ENCODE measurements around the gene NDUFV1.
"Not testable (repeated sequence)": the region's sequence is repeated elsewhere in the genome, so short reads cannot be mapped to it uniquely, and the experiment has no call there.

The NDUFV1 gene

DNA sequence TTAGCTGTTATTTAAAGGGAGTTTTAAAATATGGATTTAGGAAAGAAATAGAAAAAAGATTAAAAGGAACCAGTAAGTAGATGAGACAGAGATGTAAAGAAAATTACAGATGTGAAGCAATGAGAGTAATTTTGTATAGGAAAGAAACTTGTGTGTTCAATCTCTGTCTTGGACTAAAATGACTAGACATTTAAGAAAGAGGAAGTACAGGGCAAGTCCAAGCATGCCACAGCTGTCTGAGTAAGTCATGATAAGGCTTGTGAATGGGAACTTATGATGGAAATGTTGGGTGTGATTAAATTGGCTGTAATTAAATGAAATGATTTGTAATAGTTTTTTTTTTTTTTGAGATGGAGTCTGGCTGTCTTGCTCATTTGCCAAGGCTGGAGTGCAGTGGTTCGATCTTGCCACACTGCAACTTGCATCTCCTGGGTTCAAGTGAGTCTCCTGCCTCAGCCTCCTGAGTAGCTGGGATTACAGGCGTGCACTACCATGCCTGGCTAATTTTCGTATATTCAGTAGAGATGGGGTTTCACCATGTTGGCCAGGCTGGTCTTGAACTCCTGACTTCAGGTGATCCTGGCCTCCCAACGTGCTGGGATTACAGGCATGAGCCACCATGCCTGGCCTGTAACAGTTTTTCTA is 49.7 kb downstream of the NDUFV1 start:
- no peaks in the 10 kb centered on the region for H3K27me3 ChIP-seq (ENCODE audit: control insufficient read depth, low read length)
- no peak overlapping the region for H3K27ac ChIP-seq (ENCODE audit: low read depth, low read length)
- H3K36me3 ChIP-seq (ENCODE audit: control insufficient read depth, low read length): peaks cover 24% of the 10 kb centered on the region
- H3K4me2 ChIP-seq (ENCODE audit: low read length): no peak overlapping the region
- TF ChIP-seq CTCF (IDR thresholded peaks at IDR 0.05; ENCODE audit: low read depth, low read length, poor library complexity, severe bottlenecking) (no peak), EZH2phosphoT487 (IDR thresholded peaks at IDR 0.05; ENCODE audit: borderline replicate concordance, low read length) (no peak)
- peaks cover 29% of the 10 kb centered on the region for H3F3A ChIP-seq (ENCODE audit: control insufficient read depth, insufficient read depth)
- peaks cover 30% of the 10 kb centered on the region for H3K9me3 ChIP-seq (ENCODE audit: control insufficient read depth, insufficient read depth, low read length)
- H3K4me3 ChIP-seq (ENCODE audit: low read length): no peak overlapping the region
- H3K79me2 ChIP-seq (ENCODE audit: control insufficient read depth, low read length): no peaks in the 10 kb centered on the region
- H4K20me1 ChIP-seq (ENCODE audit: control insufficient read depth, insufficient read depth, low read depth, low read length): no peaks in the 10 kb centered on the region
- H3K4me1 ChIP-seq (ENCODE audit: control insufficient read depth, low read length): peaks cover 51% of the 10 kb centered on the region
- no peaks in the 10 kb centered on the region for H3K9me2 ChIP-seq (replicated peaks; ENCODE audit: control insufficient read depth, low read length)

DNA sequence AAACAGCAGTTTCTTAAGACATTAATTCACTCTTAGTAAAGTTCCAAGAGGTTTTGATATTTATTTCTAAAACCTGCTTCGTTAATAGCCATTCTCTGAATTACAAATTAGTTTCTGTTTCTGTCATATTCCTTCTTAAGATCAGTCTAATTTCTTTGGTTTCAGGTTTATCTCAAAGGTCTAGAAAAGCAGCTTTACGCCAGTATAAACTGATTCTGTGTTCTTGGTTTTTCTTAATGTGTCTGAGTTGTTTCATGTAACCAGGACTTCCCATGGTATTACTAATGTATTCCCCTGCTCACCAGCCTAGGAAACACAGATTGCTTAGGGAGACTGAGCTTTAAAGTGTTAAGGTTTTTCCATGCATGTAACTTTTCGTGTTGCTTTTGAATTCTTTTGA is 50.6 kb downstream of the NDUFV1 start:
- H3F3A ChIP-seq (ENCODE audit: control insufficient read depth, insufficient read depth): peaks cover 30% of the 10 kb centered on the region
- H3K79me2 ChIP-seq (ENCODE audit: control insufficient read depth, low read length): no peaks in the 10 kb centered on the region
- no peaks in the 10 kb centered on the region for H3K9me2 ChIP-seq (replicated peaks; ENCODE audit: control insufficient read depth, low read length)
- no peak overlapping the region for H3K4me2 ChIP-seq (ENCODE audit: low read length)
- TF ChIP-seq CTCF (IDR thresholded peaks at IDR 0.05; ENCODE audit: low read depth, low read length, poor library complexity, severe bottlenecking) (no peak), EZH2phosphoT487 (IDR thresholded peaks at IDR 0.05; ENCODE audit: borderline replicate concordance, low read length) (no peak)
- H3K27ac ChIP-seq (ENCODE audit: low read depth, low read length): peak overlapping the region; percentile 95
- no peaks in the 10 kb centered on the region for H3K27me3 ChIP-seq (ENCODE audit: control insufficient read depth, low read length)
- peaks cover 30% of the 10 kb centered on the region for H3K9me3 ChIP-seq (ENCODE audit: control insufficient read depth, insufficient read depth, low read length)
- peaks cover 24% of the 10 kb centered on the region for H3K36me3 ChIP-seq (ENCODE audit: control insufficient read depth, low read length)
- H4K20me1 ChIP-seq (ENCODE audit: control insufficient read depth, insufficient read depth, low read depth, low read length): no peaks in the 10 kb centered on the region
- peaks cover 42% of the 10 kb centered on the region for H3K4me1 ChIP-seq (ENCODE audit: control insufficient read depth, low read length)
- 0 out of 2 replicates have a peak overlapping the region, but pooled peaks have one; percentile 53 for H3K4me3 ChIP-seq (ENCODE audit: low read length)

- H3K9me2 ChIP-seq (replicated peaks; ENCODE audit: control insufficient read depth, low read length); H3K27me3 ChIP-seq (ENCODE audit: control insufficient read depth, low read length); H4K20me1 ChIP-seq (ENCODE audit: control insufficient read depth, insufficient read depth, low read depth, low read length); H3K79me2 ChIP-seq (ENCODE audit: control insufficient read depth, low read length): not testable (repeated sequence)
- Histone ChIP-seq H3F3A (ENCODE audit: control insufficient read depth, insufficient read depth) (peaks cover 27% of the 10 kb centered on the region), H3K36me3 (ENCODE audit: control insufficient read depth, low read length) (peaks cover 21% of the 10 kb centered on the region), H3K4me1 (ENCODE audit: control insufficient read depth, low read length) (peaks cover 34% of the 10 kb centered on the region), H3K9me3 (ENCODE audit: control insufficient read depth, insufficient read depth, low read length) (peaks cover 23% of the 10 kb centered on the region), H3K4me3 (ENCODE audit: low read length) (peak overlapping the region; percentile 53), H3K4me2 (ENCODE audit: low read length) (peak overlapping the region; percentile 73), H3K27ac (ENCODE audit: low read depth, low read length) (peak overlapping the region; percentile 95)
Measured at GRCh38 chr11:67659651-67660165, 53.0 kb downstream of the NDUFV1 start.

DNA sequence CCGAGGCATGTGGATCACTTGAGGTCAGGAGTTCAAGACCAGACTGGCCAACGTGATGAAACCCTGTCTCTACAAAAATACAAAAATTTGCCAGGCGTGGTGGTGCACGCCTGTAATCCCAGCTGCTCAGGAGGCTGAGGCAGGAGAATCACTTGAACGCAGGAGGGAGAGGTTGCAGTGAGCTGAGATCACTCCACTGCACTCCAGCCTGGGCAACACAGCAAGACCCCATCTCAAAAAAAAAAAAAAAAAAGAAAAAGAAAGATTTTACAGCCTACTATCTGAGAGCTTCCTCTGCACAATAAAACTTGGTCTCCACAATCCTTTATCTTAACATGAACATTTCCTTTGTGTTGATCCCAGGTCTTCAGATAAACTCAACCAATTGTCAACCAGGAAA is 54.0 kb downstream of the NDUFV1 start:
- not testable (repeated sequence) for H3K4me2 ChIP-seq (ENCODE audit: low read length); H3K27ac ChIP-seq (ENCODE audit: low read depth, low read length); H3K27me3 ChIP-seq (ENCODE audit: control insufficient read depth, low read length); H4K20me1 ChIP-seq (ENCODE audit: control insufficient read depth, insufficient read depth, low read depth, low read length); H3K4me3 ChIP-seq (ENCODE audit: low read length); H3K9me2 ChIP-seq (replicated peaks; ENCODE audit: control insufficient read depth, low read length); H3K79me2 ChIP-seq (ENCODE audit: control insufficient read depth, low read length)
- peaks cover 21% of the 10 kb centered on the region for H3K9me3 ChIP-seq (ENCODE audit: control insufficient read depth, insufficient read depth, low read length)
- peaks cover 34% of the 10 kb centered on the region for H3K4me1 ChIP-seq (ENCODE audit: control insufficient read depth, low read length)
- H3K36me3 ChIP-seq (ENCODE audit: control insufficient read depth, low read length): peaks cover 15% of the 10 kb centered on the region
- H3F3A ChIP-seq (ENCODE audit: control insufficient read depth, insufficient read depth): peaks cover 27% of the 10 kb centered on the region
